Activated CD4-positive, alpha-beta T cell treated with anti-CD3 and anti-CD28 coated beads, Interleukin-2, amount 50 U/mL, for 1 hour (primary cell): ENCODE results near the gene COG5.

Experiments
- DNase-seq: peaks from one replicate; pipeline ENCODE4 v3.0.0-alpha.2; 2020

COG5 gene

DNA sequence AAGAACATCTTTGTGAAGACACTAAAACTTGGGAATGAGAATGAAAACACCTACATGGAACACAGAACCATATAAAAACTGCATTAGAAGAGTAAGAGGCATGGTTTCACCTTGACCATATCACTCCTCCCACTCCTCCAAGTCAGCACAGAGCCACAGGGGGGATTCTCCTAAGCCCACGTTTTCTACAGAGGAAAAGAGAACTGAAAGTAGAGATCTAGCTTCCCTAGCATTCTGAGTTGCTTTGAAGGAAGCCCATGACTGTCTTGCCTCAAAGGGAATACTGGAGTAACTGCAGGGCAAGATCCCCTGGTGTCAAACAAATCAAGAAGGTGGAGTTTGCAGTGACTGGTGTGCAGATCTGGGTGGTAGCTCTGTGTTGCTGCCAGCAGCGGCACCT, 351.0 kb downstream of the COG5 start:
- DNase-seq = no peak

DNA sequence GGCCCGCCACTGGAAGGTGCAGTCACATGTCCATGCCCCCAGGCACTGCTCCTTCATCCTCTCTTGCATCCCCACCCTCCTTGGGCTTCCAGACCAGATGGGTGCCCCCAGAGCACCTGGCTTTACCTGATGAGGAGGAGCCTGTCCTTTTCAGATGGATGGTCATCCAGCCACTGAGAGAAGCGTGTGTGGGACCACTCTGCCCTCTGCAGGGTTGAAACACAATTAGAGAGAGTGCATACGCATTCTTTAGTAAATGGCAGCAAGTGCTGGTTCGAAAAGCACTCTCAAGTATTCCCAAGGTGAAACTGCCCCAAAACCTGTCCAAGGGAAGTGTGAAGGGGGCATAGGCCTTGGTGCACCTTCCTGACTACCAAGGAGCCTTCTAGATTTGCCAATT, 353.3 kb downstream of the COG5 start:
- no peak for DNase-seq

DNA sequence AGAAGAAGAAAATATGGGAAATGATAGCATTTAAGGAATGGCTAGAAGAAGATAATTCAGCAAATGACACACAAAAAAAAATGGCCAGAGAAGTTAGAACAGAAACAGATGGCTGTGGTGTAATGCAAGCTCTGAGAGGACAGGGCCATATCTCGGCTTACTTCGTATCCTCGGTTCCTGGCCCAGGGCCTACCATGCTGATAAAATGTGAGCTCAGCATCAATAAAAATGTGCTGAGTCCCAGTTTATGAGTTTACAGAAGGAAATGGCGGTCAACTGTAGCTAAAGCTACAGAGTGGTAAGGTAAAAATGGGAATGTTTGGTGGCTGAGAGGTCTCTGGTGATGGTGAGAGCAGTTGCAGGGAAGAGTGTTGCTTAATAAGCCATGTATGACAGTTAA, 354.2 kb downstream of the COG5 start:
- DNase-seq = no peak

DNA sequence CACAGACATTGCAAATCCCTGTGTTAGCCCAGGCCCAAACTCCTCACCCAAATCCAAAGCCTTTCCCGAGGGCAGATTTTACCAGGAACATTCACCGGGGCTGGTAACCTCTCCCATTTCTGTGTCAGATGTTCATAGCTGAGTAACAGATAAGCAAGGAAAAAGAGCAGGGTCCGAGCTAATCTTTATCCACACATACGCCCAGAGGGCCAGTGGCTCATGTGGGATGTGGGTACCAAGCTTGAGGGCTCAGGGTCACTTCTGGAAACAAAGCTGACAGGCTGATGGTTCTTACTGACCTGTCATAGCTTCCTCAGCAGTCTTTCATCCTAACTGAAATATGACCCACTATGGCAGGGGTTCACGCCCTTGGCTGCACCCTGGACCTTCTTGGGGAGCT, 355.2 kb downstream of the COG5 start:
- DNase-seq = no peak

DNA sequence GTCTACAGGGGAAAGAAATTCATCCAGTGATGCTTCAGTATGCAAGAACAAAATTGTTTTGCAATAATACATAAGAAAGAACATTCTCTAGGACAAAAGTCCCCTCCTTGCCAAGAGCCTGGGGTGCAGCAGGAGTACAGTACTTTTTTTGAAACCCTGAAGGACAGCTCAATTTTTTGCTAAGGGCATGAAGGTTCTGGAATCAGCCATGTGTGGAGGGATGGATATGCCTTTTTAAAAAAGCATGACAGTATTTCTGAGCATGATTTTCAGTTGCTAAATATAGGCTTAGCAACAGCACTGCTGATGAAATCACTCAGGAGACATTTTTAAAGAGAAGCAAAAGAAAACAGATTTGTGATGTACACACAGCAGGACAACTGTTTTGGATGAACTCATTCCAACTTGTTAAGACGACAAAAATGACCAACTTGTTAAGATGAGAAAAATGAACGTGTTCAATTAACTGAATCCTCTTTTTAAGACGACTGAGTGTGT, 355.6 kb downstream of the COG5 start:
- no peak for DNase-seq

DNA sequence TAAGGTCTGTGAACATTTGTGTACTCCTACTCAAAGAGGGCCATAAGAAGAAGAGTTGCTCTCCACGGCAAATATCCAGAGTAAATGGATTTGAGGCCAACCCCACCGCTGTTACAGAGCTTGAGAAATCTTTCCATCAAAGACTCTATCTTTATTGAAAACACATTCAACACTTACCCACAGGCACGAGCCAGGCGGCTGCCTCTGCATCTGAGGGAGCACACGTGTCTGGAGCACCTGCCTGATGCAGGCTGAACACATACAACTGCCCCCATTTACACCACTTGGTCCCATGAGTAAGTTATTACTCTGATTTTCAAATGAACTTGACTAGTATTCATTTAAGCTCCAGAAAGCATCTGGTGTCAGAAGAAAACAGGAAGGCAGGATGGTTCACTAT, 356.3 kb downstream of the COG5 start:
- no peak for DNase-seq

DNA sequence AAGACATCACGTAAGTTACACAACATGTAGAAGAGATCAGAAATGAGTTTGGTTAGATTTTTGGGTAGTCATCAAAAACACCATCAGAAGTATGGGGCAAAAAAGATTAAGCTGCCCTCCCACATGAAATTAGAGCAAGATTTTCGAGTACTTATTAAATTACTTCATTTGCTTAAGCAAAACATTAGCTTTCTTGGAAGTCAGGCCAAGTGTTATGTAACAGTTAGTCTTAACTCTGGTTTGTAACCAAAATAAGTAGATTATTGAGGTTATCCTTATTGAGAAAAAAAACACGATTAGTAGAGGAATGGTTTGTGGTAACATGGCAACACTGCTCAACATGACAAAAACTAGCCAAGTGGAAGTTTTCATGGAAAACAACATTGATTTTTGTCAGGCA, 357.0 kb downstream of the COG5 start:
- DNase-seq = no peak

DNA sequence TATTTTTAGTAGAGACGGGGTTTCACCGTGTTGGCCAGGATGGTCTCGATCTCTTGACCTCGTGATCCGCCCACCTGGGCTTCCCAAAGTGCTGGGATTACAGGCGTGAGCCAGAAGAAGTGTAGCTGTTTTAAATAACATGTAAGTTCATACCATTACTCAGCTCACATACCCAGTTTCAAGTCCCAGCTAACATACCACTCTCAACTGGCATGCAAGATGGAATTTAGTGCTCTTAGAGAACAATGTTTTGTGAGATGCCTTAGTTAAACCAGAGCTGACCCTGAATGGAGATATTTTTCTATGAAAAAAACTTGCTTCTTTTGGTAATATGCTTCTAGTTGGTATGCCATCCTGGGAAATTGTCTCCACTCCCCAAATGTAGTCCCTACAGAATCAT, 357.6 kb downstream of the COG5 start:
- no peak for DNase-seq

DNA sequence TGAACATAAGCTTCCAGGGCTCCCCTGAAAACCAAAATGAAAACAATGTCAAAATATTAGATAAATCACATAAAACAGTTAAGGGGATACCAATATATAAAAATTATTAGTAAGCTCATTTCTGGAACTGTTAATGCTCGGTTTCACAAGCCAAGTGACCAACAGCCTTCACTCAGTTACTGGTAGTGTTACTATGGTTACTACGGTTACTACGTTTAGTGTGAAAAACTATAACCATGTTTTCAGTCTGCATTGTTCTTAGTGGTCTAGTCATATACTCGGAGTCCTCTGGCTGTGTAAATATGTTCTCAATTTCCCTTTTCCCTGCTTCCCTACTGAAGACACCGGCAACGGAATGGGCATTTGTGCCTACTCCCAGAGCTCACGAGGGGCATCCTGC, 360.1 kb downstream of the COG5 start:
- no peak for DNase-seq

DNA sequence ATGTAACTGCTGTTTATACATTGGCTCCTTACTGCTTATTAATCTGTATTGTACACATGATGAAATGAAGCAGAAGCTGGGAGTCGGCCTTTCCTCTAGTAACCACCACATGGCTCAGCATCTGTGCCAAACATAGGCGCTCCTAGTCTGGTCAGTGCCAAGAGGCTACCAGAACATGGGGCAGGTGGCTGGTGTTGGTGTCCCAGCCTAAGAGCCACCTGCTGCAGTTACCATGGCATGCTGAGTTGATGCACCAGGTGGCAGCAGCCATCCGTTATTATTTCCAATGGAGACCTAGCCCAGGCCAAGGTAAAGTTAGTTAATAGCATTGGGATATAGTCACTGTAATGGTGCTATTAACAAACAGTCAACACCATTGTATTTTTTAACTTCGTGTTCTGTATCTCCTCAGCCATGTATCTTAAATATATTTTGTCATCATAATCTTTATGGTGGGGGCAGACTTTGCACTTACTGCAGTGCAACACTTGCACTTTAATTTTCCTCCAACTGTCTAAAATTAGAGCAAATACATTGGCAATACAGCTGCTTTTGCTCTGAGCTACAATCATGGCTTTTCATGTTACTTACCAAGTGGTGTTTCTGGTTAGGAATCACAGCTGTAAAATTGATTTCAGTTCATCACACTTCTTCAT, 361.8 kb downstream of the COG5 start:
- DNase-seq = peak; percentile 18

DNA sequence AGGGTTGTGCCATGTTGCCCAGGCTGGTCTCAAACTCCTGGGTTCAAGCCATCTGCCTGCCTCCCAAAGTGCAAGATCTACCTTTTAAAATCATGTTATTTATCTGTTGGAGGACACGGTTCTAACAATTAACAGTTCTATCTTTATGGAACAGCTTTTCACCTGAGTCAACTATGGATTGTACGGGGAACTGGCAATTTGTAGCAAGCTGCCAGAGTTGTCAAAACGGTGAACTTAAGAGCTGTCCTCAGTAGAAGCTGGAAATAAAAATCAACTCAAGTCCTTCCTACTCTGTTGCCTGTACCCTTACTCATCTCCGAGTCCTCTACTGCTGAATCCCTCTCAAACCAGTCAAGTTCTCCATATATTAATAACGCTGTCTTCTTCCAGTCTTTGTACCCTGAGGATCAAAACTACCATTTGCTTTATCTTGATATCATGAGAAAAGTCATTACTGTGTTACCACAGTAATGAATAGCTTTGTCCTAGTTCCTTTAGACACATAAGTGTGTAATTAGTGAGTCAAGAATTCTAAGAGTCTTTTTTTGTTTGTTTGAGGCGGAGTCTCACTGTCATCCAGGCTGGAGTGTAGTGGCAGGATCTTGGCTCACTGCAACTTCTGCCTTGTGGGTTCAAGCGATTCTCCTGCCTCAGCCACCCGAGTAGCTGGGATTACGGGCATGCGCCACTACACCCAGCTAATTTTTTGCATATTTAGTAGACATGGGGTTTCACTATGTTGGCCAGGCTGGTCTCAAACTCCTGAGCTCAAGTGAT, 366.7 kb downstream of the COG5 start:
- no peak for DNase-seq

DNA sequence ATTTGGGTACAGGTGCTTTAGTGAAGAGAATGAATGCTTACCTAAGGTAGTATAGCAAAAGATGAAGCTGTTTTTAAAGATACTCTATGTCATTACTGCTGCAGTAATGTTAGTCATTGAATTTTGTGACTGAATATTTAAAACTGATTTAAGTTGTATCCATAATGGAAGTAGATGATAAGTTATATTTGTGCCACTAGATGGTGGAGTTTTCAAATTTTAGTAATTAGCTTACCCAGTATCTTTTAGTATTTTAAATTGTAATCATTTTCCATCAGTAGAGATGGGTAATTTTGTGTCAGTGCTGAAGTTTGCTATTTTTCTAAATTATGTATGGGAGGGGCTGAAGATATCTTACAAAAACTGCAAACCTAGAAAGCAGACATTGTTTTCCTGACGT, 369.7 kb downstream of the COG5 start:
- DNase-seq = no peak

DNA sequence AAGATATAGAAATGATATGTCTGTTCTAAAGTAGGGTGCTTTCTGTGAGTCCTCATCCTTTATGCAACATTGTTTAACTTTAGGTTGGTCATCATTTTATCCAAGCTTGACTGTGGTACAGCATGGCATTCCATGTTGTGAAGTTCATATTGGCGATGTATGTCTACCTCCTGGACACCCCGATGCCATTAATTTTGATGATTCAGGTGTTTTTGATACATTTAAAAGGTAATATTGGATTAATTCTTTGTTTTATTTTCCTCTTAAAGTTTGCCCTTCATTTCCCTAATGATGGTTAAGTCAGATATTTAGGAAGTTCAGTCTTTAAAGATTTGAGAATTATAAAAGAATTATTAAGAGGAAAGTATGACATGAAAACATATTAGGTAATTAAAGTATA, 373.6 kb downstream of the COG5 start:
- no peak for DNase-seq

DNA sequence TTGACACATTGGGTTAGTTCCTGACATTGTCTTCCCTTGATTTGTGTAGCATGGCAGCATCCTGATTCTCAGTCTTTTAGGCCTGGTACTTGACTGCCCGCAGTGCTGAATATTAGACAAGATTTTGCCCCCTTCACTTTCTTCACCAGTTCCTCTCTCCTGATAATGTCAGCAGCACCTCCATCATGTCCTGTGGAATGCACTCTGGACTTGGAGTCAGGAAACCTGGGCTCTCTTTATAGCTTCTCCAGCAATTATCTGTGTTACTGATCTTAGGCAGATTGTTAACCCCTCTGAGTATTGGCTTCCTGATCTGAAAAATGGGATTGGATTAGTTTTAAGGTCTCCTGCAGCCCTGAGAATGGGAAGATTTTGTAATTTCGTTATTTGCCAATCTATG, 375.9 kb downstream of the COG5 start:
- no peak for DNase-seq

DNA sequence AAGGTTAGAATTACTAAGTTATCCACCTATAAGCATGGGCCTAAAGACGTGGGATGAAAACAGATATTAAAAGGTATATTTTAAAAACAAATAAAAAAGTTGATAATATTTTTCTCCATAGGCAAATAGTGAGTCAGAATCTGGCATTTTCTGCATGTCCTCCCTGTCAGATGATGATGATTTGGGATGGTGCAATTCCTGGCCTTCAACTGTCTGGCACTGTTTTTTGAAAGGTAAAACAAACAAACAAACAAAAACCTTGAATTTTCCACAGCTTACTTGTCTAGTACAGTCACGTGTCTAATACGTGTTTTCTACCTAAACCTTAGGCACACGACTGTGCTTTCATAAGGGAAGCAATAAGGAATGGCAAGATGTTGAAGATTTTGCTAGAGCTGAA, 377.5 kb downstream of the COG5 start:
- no peak for DNase-seq

DNA sequence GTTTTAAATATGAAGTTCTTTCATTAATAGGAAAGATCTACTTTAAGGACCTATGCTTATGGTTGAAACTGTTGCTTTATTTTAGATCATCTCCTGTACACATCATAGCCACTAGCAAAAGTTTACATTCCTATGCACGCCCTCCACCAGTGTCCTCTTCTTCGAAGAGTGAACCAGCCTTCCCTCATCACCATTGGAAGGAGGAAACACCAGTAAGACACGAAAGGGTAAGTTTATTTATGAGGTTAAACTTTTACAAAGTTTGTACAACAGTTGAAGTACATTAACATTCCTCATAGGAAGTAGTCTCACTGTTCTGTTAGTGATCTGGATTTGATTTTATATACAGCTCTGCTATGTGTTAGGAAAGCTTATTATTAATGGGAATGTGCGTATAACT, 378.0 kb downstream of the COG5 start:
- DNase-seq = no peak

DNA sequence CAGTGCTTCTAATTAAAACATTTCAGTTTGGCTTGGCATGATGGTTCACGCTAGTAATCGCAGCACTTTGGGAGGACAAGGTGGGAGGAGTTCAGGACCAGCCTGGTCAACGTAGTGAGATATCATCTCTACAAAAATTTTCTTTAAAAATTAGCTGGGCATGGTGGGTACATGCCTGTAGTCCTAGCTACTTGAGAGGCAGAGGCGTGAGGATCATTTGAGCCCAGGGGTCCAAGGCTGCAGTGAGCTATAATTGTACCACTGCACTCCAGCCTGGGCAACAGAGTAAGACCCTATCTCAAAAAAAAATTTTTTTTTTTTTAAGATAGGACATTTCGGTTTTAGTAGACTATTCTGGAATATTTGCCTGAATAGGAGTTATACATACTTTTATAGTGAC, 382.5 kb downstream of the COG5 start:
- DNase-seq = no peak

DNA sequence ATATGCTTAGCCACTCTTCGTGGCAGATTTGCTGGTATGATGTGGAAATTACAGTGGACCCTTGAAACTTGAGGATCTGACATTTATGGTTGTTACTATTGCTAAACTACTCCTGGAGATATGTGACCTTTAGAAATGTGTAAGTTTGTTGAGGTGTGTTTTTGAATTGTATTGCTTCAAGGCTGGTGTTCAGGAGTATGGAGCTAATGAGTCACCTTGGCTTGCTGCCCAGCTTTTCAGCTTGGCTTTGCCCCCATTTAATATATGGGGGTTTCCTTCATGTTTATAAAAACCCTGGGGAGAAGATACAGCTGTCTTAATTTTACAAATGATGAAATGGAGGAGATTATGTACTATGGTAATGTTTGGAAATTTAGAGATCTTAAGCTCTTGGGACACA, 383.3 kb downstream of the COG5 start:
- DNase-seq = peak; percentile 62

DNA sequence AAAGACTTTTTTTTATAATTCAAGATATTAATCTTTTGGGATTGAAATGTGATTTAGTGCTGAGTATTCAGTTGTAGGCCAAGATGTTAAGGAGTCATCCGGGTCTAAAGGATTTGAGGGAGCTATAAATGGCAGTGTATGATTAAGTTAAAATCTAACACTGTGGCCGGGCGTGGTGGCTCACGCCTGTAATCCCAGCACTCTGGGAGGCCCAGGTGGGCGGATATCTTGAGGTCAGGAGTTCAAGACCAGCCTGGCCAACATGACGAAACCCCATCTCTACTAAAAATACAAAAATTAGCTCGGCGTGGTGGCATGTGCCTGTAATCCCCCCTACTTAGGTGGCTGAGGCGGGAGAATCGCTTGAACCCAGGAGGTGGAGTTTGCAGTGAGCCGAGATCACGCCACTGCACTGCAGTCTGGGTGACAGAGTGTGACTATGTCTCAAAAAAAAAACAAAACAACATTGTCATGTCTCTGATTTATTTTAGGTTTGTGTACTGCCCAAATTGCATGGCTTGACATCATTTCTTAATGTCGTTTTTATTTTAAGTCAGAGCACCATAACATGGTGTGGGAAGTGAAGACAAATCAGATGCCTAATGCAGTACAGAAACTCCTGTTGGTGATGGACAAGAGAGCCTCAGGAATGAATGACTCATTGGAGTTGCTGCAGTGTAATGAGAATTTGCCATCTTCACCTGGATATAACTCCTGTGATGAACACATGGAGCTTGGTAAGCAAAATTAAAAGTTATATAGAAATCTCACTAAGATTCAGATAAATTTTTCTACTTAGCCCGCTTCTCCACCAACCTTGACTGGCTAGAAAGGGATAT, 384.2 kb downstream of the COG5 start:
- no peak for DNase-seq

DNA sequence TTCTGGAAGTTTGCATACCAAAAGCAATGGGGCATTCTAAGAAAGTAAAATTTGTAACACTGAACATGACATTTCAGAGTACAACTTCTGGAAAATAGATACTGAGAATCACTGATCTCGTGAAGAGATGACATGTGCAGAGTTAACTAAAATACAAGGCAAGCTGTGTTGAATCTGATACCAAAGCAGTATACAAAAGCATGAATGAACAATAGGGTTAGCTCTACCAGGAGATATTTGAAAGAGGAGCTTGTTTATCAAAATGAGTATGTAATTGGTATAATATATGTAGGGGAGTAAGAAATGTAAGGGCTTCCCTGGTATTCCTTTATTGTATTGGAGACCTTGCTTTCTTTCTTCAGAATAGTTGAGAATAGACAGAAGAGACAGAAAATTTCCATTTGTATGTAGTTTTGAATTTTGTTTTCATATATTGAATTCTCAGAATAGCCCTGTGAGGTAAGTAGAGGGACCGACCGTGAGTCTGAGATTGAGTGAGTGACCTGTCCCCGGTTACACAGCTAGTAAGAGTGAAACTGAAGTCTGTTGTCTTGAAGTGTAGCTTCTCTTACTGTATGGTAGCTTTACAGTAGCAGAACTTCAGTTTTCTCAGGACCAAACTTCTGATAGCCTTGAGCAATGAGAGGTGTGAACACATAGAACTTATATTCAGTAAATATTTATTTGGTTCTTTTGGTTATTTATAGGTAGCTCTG, 389.9 kb downstream of the COG5 start:
- no peak for DNase-seq

DNA sequence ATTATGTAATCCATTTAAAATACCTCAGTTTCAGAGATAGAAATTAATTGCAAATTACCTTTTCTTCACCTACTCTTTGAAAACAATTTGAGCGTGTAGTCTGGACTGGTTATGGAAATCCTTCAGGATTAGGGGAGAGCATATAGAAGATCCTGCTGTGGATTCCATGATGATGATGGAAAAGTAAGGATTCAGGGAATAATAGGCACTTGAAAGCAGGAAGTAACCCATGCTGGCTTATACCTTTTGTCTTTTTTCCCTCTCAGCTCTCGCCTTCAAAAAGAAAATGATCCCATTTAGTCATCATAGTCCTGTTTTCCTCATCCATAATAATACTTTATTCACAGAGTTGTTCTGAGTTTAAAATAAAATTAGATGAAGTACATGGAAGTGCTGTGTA, 390.5 kb downstream of the COG5 start:
- DNase-seq = no peak

DNA sequence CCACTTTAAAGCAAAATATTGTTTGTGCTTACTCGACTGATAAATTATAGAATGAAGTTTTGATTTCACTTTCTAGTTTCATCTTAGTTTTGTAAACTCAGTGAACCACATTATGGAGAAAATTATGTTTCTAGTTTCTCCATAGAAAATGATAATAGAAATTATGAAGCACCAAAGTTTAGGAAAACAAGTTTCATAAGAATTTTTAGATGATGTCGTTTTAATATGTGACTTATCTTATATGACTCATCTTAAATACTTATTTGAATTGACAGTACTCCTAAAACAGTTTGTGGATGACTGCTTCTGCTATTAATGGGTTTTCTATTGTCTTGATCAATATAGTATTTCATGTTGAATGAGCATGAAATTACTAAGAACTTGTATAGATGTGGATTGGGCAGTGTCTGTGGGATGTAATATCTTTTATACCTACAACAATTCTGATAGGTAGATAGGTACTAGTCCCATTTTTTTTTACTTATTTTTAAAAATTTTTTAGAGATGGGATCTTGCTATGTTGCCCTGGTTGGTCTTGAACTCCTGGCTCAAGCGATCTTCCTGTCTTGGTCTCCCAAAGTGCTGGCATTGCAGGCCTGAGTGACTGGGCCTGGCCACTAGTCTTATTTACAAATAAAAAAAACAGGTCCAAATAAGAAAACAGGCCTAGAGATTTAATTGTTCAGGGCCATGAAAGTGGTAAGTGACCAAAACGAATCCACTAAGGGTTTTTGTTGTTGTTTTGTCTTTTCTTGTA, 391.3 kb downstream of the COG5 start:
- DNase-seq = no peak
